Measurements from ENCODE around the gene NTN5. TPM values are rescaled to one million over a fixed set of nuclear protein-coding genes. Genes with fewer than 3 reads are reported as not detected.

The NTN5 gene
- total RNA-seq, 1 donor from 2014 or later, result 0.11 TPM

DNA sequence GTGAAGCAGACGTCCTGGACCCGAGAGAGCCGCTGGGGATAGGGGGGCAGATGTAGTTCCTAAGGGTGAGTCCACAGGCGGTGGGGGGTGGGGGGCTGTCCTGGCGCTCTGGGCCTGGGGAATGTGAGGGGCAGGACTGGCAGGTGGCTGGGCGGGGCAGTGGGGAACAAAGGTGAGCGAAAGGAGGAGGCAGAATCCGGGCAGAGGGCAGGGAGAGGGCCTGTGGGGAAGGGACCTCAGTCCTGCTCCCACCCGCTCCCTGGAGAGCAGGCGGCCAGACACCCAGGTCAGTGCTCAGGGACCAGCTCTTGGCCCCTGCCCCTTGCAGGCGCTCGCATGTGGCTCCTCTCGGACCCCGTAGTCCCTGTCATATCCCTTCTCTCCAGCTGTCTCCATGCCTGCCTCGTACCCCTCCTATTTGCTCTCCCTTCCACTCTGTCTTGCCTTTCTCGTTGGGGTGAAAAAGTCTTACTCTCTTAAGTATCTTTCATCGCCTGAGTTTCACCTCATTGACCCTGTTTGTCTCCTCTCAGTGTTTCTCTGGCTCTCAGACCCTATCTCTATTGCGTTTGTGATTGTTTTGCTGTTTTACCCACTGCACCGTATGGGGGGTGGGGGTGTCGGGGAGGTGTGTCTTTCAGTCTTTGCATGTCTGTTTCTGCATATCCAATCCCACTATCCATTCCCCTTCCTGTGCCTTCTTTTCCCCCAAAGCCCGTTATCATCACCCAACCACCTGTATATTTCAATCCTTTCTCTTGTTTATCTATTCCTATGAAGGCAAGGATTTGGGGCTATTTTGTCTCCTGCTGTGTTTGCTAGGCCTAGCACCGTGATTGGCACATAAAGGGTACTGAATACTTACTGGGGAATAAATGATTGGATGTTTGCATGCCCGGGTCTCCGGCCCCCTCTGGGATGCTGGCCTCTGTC is 47.8 kb downstream of the NTN5 start:
- H3K4me1 ChIP-seq (ENCODE audit: insufficient read depth, low read length), result peaks cover 12% of the 10 kb centered on the region
- no peak for DNase-seq (ENCODE audit: low read depth)
- H3K9me3 Mint-ChIP-seq (ENCODE audit: unreplicated experiment), result no peaks in the 10 kb centered on the region
- peak overlapping the region; percentile 87 for H3K9ac ChIP-seq (ENCODE audit: low read length)
- no peak overlapping the region for H2AFZ ChIP-seq (ENCODE audit: low read depth, low read length)
- TF ChIP-seq, protein P1, sequence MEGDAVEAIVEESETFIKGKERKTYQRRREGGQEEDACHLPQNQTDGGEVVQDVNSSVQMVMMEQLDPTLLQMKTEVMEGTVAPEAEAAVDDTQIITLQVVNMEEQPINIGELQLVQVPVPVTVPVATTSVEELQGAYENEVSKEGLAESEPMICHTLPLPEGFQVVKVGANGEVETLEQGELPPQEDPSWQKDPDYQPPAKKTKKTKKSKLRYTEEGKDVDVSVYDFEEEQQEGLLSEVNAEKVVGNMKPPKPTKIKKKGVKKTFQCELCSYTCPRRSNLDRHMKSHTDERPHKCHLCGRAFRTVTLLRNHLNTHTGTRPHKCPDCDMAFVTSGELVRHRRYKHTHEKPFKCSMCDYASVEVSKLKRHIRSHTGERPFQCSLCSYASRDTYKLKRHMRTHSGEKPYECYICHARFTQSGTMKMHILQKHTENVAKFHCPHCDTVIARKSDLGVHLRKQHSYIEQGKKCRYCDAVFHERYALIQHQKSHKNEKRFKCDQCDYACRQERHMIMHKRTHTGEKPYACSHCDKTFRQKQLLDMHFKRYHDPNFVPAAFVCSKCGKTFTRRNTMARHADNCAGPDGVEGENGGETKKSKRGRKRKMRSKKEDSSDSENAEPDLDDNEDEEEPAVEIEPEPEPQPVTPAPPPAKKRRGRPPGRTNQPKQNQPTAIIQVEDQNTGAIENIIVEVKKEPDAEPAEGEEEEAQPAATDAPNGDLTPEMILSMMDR (IDR thresholded peaks at IDR 0.05; ENCODE audit: insufficient read depth, low read depth, low read length), result no peak
- no peak for TF ChIP-seq EZH2 (IDR thresholded peaks at IDR 0.05; ENCODE audit: insufficient read depth, low read length)
- H3K27me3 ChIP-seq (ENCODE audit: insufficient read depth, low read length), result no peaks in the 10 kb centered on the region
- H4K20me1 ChIP-seq (ENCODE audit: insufficient read depth, low read length), result peaks cover 4% of the 10 kb centered on the region
- H3K27me3 Mint-ChIP-seq (ENCODE audit: low read depth, unreplicated experiment), result no peaks in the 10 kb centered on the region
- peak overlapping the region; percentile 61 for H3K4me3 ChIP-seq (ENCODE audit: insufficient read depth, low read depth, low read length)
- no peak overlapping the region for H3K27ac Mint-ChIP-seq (ENCODE audit: unreplicated experiment)
- H3K36me3 Mint-ChIP-seq (ENCODE audit: low read depth, unreplicated experiment), result peaks cover 5% of the 10 kb centered on the region
- H3K4me1 Mint-ChIP-seq (ENCODE audit: low read depth, unreplicated experiment), result peaks cover 12% of the 10 kb centered on the region
- H3K4me2 ChIP-seq (ENCODE audit: low read length), result peak overlapping the region; percentile 89
- no peaks in the 10 kb centered on the region for H3K9me3 ChIP-seq (ENCODE audit: insufficient read depth, low read depth, low read length)
- peak overlapping the region; percentile 86 for H3K4me3 Mint-ChIP-seq (ENCODE audit: unreplicated experiment)
- H3K36me3 ChIP-seq (ENCODE audit: insufficient read depth, low read length), result no peaks in the 10 kb centered on the region
- peaks cover 21% of the 10 kb centered on the region for H3K79me2 ChIP-seq (ENCODE audit: insufficient read depth, low read length)
- no peak for FAIRE-seq
- H3K27ac ChIP-seq (ENCODE audit: low read depth, low read length), result no peak overlapping the region

DNA sequence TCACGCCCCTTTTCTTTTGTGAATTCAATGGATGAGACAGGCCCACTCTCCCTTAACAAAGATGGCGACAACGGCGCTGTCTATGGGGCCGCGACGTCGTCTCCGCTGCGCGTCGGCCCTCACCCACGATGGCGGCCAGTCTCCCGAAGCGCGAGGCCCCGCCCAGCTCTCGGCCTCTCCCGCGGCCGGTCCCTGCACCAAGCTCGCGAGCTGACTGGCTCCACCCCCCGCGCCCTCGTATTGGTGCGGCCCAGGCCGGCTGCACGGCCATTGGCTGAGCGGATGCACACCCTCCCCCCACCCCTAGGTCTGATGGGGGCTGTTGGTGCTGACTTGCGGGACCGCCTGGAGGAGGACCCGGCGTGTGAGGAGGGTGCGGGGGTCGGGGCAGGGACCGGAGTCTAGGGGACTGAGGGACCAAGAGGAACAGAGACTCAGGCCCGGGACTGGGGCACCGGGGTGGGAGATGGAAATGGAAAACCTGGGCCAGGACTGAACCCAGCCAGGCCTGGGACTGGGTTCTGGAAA is 48.7 kb downstream of the NTN5 start:
- Histone ChIP-seq H4K20me1 (ENCODE audit: insufficient read depth, low read length) (peaks cover 4% of the 10 kb centered on the region), H3K27me3 (ENCODE audit: insufficient read depth, low read length) (no peaks in the 10 kb centered on the region), H2AFZ (ENCODE audit: low read depth, low read length) (peak overlapping the region; percentile 78), H3K4me2 (ENCODE audit: low read length) (peak overlapping the region; percentile 89), H3K36me3 (ENCODE audit: insufficient read depth, low read length) (no peaks in the 10 kb centered on the region), H3K27ac (ENCODE audit: low read depth, low read length) (peak overlapping the region; percentile 81), H3K4me3 (ENCODE audit: insufficient read depth, low read depth, low read length) (peak overlapping the region; percentile 62), H3K9ac (ENCODE audit: low read length) (peak overlapping the region; percentile 87), H3K79me2 (ENCODE audit: insufficient read depth, low read length) (peaks cover 28% of the 10 kb centered on the region), H3K9me3 (ENCODE audit: insufficient read depth, low read depth, low read length) (no peaks in the 10 kb centered on the region), H3K4me1 (ENCODE audit: insufficient read depth, low read length) (peaks cover 16% of the 10 kb centered on the region)
- Mint-ChIP-seq H3K27ac (ENCODE audit: unreplicated experiment) (peak overlapping the region; percentile 78), H3K4me1 (ENCODE audit: low read depth, unreplicated experiment) (peaks cover 18% of the 10 kb centered on the region), H3K36me3 (ENCODE audit: low read depth, unreplicated experiment) (peaks cover 5% of the 10 kb centered on the region), H3K9me3 (ENCODE audit: unreplicated experiment) (no peaks in the 10 kb centered on the region), H3K4me3 (ENCODE audit: unreplicated experiment) (peak overlapping the region; percentile 86), H3K27me3 (ENCODE audit: low read depth, unreplicated experiment) (no peaks in the 10 kb centered on the region)
- no peak for TF ChIP-seq EZH2 (IDR thresholded peaks at IDR 0.05; ENCODE audit: insufficient read depth, low read length)
- TF ChIP-seq, protein P1 (IDR thresholded peaks at IDR 0.05; ENCODE audit: insufficient read depth, low read depth, low read length), result no peak
- FAIRE-seq (peak; percentile 68), DNase-seq (ENCODE audit: low read depth) (peak; percentile 92)
